SU-DHL-6 (cell line): Measurements from ENCODE around the gene SLC8A2.
A peak's percentile ranks its signal among the peaks of the same experiment; 100 is the strongest.

Source experiments
- H2AFZ ChIP-seq: fragments of 200-600 bp; sonication (generic); 2 replicates; pipeline ENCODE4 v1.6.1; 2014; ENCODE audit warnings: low read depth, mild to moderate bottlenecking, moderate library complexity, mixed read lengths, antibody characterized with exemption, low read length; ENCODE audit not compliant: severe bottlenecking
- H3F3A ChIP-seq: fragments of 200-600 bp; shearing (Covaris generic); 2 replicates; pipeline ENCODE4 v1.6.0; 2016; ENCODE audit warnings: antibody characterized with exemption, mild to moderate bottlenecking; ENCODE audit not compliant: insufficient read depth
- H3K27ac ChIP-seq: fragments of 200-600 bp; sonication (generic); 2 replicates; pipeline ENCODE4 v1.5.1; 2016; ENCODE audit warnings: low read depth, mild to moderate bottlenecking, low read length, moderate library complexity, mixed read lengths
- H3K27me3 ChIP-seq: fragments of 200-600 bp; sonication (generic), shearing (Covaris generic); 2 replicates; pipeline ENCODE4 v1.6.0; 2014; ENCODE audit warnings: mild to moderate bottlenecking, low read length
- H3K36me3 ChIP-seq: fragments of 200-600 bp; sonication (generic); 2 replicates; pipeline ENCODE4 v1.6.1; 2014; ENCODE audit warnings: mild to moderate bottlenecking, low read length, mixed read lengths
- H3K4me2 ChIP-seq: fragments of 300-600, 200-600 bp; shearing (Covaris generic), sonication (generic); 2 replicates; pipeline ENCODE4 v1.6.0; 2014; ENCODE audit warnings: low read length, low read depth, mild to moderate bottlenecking; ENCODE audit not compliant: poor library complexity, severe bottlenecking
- H3K4me3 ChIP-seq: fragments of 200-600 bp; sonication (generic); 2 replicates; pipeline ENCODE4 v1.5.1; 2014; ENCODE audit warnings: antibody characterized with exemption, low read length, mild to moderate bottlenecking, mixed read lengths; ENCODE audit not compliant: insufficient read depth, poor library complexity, severe bottlenecking
- H3K79me2 ChIP-seq: fragments of 200-600 bp; sonication (generic); 2 replicates; pipeline ENCODE4 v1.6.1; 2014; ENCODE audit warnings: mild to moderate bottlenecking, low read length, moderate library complexity; ENCODE audit not compliant: insufficient read depth
- H3K9ac ChIP-seq: fragments of 200-600 bp; sonication (generic); 2 replicates; pipeline ENCODE4 v1.7.0; 2014; ENCODE audit warnings: mild to moderate bottlenecking, low read length
- H3K9me2 ChIP-seq: fragments of 200-600 bp; sonication (generic); replicated peaks from 2 replicates; pipeline ENCODE4 v1.6.1; 2014; ENCODE audit warnings: low read length; ENCODE audit not compliant: insufficient read depth
- H3K9me3 ChIP-seq: fragments of 200-600 bp; sonication (generic); 2 replicates; pipeline ENCODE4 v1.6.1; 2014; ENCODE audit warnings: low read length, mixed read lengths; ENCODE audit not compliant: insufficient read depth
- H4K20me1 ChIP-seq: fragments of 200-600 bp; sonication (generic); 2 replicates; pipeline ENCODE4 v1.6.1; 2014; ENCODE audit warnings: low read depth, mild to moderate bottlenecking, antibody characterized with exemption, low read length, moderate library complexity, mixed read lengths
- CTCF ChIP-seq: fragments of 200-600 bp; sonication (generic); IDR thresholded peaks from one replicate; pipeline ENCODE4 v1.5.1; 2017; ENCODE audit warnings: antibody characterized with exemption, mild to moderate bottlenecking, low read length, moderate library complexity; ENCODE audit not compliant: insufficient read depth, poor library complexity, severe bottlenecking
- EZH2phosphoT487 ChIP-seq: fragments of 200-600 bp; sonication (generic), shearing (Covaris generic); conservative IDR thresholded peaks from 2 replicates; pipeline ENCODE4 v1.6.1; 2018; ENCODE audit warnings: mild to moderate bottlenecking, antibody characterized with exemption, low read length, moderate library complexity, mixed read lengths

SLC8A2 gene

GRCh38 chr19:47483200-47483599 lies 11.5 kb upstream of the SLC8A2 start:
- no peak overlapping the region for H2AFZ ChIP-seq
- no peaks in the 10 kb centered on the region for H3K36me3 ChIP-seq
- H3K27ac ChIP-seq, result no peak overlapping the region
- H3K4me3 ChIP-seq, result peak overlapping the region; percentile 92
- TF ChIP-seq CTCF (no peak), EZH2phosphoT487 (no peak)
- no peaks in the 10 kb centered on the region for H3K9me3 ChIP-seq
- no peaks in the 10 kb centered on the region for H3K9me2 ChIP-seq
- no peaks in the 10 kb centered on the region for H4K20me1 ChIP-seq
- H3K79me2 ChIP-seq, result no peaks in the 10 kb centered on the region
- H3F3A ChIP-seq, result peaks cover 11% of the 10 kb centered on the region; the same call in 1 of the 2 replicates
- H3K9ac ChIP-seq, result peak overlapping the region; percentile 89; the same call in 1 of the 2 replicates
- H3K4me2 ChIP-seq, result peak overlapping the region; percentile 94
- H3K27me3 ChIP-seq, result no peaks in the 10 kb centered on the region

GRCh38 chr19:47481460-47482052 lies 9.9 kb upstream of the SLC8A2 start:
- Histone ChIP-seq H3K79me2 (no peaks in the 10 kb centered on the region), H3K4me3 (no peak overlapping the region), H3K4me2 (no peak overlapping the region), H3K9ac (no peak overlapping the region), H3K9me3 (no peaks in the 10 kb centered on the region), H3K36me3 (no peaks in the 10 kb centered on the region), H3K27me3 (no peaks in the 10 kb centered on the region), H2AFZ (no peak overlapping the region), H3F3A (peaks cover 11% of the 10 kb centered on the region; the same call in 1 of the 2 replicates), H4K20me1 (no peaks in the 10 kb centered on the region), H3K27ac (no peak overlapping the region), H3K9me2 (no peaks in the 10 kb centered on the region)
- TF ChIP-seq EZH2phosphoT487, result no peak
- TF ChIP-seq CTCF, result no peak

- Histone ChIP-seq H3K9me3 (no peaks in the 10 kb centered on the region), H3K79me2 (no peaks in the 10 kb centered on the region), H3K27me3 (no peaks in the 10 kb centered on the region), H3K4me3 (no peak overlapping the region), H3K9ac (no peak overlapping the region), H4K20me1 (no peaks in the 10 kb centered on the region), H3K27ac (no peak overlapping the region), H3F3A (peaks cover 11% of the 10 kb centered on the region; the same call in 1 of the 2 replicates), H2AFZ (no peak overlapping the region), H3K9me2 (no peaks in the 10 kb centered on the region), H3K4me2 (no peak overlapping the region), H3K36me3 (no peaks in the 10 kb centered on the region)
- TF ChIP-seq CTCF (no peak), EZH2phosphoT487 (no peak)
Observed at GRCh38 chr19:47480658-47481057, 9.0 kb upstream of the SLC8A2 start.
